ACHN (cell line): ENCODE results near the gene UPK1B.
A peak's percentile ranks its signal among the peaks of the same experiment; 100 is the strongest.

Experiments
- DNase-seq: peaks from one replicate; pipeline ENCODE4 v3.0.0-alpha.2; 2015
- in situ Hi-C: cut with HindIII; loops from 2 replicates; pipeline ENCODE4 v1.10.0; 2017; ENCODE audit warnings: low sequenced_read_pairs, low pct_ligation_motif_present, low pct_unique_long_range_greater_than_20kb

UPK1B gene

DNA sequence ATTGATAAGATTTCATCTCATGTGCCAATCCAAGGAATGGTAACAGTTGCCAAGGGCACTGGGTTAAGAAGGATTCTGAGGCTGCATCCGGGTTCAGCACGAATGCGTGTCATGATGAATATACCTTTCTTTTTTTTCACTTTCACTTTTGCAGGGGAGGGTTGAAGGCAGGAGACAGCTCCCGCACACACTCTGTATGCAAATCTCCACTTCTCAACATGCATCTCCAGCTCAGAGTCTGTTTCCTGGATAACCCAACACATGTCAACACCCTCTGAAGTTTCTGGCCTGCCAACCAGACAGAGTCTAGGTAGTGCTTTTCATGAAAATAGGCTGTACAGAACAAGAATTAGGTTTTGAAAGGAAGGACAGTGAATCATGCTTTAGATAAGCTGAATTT, 45.7 kb downstream of the UPK1B start:
- in situ Hi-C loops = no loop called here
- DNase-seq = no peak

DNA sequence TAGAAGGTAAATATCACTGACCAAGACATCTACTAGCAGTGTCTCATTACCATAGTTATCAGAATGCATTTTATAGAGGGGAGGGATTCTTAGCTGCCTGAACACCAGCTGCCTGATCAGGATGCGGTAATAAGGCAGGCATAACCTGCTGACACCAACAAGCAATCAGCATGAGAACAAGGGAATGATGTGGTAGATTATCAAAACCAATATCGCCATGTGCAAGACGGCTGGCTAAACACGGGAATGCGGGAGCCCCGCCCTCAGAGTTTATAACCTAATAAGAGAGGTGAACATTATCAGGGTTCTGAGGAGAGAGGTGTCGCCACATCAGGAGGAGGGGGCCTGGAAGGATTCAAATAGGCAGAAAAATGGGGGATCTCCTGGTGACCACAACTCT, 46.8 kb downstream of the UPK1B start:
- no peak for DNase-seq
- in situ Hi-C loops = no loop called here

DNA sequence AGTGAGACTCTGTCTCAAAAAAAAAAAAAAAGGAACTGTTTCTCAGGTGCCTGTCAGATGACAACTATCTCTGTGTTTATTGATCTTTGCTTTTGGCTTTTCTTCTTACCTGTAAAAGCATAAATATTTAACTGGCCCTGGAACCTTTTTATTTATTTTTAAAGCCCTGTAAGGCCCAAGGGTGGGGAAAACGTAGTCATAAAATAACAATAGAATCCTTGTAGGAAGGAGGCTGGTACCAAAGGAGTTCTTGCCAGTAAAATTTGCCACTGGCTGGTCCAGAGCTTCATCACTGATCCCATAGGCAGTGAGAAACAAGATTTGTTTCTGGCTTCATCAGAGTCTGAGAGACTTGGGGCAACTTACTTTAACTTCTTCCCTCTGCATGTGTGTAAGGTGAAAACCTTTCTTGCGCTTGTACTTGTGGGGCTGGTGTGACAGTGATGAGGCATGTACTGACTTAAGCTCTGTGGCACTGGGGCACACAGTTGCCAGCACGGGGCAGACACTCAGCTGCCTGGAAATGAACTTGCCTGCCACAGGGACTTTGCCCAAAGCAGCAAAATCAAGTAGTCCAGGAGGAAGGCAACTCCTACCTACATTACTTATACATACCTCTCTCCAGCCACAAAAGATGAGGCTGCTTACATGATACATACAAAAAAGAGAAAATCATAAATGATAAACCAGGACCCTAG, 47.7 kb downstream of the UPK1B start:
- in situ Hi-C loops = no loop called here
- DNase-seq = no peak

DNA sequence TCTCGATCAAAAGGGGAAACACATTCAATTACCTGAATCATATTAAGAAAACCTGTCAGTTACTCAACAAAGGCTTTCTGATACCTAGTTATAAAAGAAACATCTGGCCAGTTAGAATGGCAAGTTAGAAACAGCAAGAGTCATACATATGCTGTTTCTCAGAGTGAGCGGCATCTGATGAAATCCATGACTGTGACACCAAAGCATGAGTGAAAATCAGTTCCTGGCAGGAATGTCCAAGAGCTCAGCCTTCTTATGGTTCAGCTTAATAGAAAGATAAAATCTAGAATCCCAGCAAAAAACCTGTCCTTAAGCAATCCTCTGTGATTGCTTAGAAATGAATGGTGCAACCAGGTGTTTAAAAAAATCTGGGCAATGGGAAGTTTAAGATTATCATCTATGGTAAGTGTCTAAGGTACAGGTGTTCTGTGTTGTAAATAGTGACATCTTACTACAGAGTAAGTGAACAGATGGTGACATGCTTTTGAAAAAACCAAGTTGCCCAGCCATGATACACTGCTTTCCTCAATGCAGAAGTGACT, 48.5 kb downstream of the UPK1B start:
- in situ Hi-C loops = no loop called here
- DNase-seq = no peak

DNA sequence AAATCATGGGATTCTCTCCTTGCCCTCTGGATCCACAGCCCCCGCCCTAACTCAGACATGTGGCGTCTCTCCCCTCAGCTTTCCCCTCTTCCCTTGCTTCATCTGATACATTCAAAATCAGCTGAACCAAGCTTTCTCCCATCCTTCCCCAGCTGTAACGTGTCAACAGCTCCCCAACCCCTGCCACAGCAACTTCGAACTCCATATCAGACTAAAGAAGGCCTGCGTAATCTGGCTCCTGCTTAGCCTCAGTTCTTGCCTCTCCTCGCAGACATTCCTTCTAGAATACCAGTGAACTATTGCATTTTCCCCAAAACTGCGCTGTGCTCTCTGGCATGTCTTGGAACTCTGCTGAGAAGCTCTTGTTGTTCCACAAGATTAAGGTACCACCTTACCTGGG, 49.0 kb downstream of the UPK1B start:
- DNase-seq = no peak
- in situ Hi-C loops = no loop called here

DNA sequence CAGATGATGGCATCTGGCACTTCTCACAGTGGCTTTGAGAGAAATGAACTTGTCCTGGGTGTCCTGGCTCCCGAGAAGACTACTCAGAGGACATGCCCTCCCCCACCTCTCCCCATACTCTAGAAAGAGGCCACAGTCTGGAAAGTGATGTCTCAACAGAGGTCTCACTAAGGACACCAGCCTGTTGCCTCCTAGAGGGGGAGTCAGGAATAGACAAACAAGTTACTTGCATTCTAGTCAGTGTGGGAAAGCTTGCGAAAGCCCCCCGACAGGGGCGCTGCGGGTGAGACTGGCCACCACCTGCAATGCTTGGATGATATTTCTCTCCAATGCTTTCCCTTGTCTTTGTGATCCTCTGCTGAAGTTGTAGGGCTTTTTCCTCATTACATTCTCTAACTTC, 50.1 kb downstream of the UPK1B start:
- in situ Hi-C loops = no loop called here
- DNase-seq = no peak

DNA sequence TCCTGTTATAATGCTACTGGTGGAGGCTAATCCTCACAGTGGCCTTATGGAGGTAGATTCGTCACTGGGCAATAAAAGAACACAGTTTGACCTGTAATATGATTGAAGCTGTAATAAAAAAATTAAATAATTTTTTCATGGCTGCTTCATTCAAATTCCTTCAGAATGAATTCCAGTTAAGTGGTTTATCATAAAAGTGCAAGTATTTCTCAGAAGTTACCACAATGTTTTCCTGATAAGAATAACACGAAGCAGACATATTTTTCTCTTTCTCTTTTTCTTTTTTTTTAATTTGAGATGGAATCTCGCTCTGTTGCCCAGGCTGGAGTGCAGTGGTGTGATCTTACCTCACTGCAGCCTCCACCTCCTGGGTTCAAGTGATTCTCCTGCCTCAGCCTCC, 51.7 kb downstream of the UPK1B start:
- no peak for DNase-seq
- in situ Hi-C loops = no loop called here

DNA sequence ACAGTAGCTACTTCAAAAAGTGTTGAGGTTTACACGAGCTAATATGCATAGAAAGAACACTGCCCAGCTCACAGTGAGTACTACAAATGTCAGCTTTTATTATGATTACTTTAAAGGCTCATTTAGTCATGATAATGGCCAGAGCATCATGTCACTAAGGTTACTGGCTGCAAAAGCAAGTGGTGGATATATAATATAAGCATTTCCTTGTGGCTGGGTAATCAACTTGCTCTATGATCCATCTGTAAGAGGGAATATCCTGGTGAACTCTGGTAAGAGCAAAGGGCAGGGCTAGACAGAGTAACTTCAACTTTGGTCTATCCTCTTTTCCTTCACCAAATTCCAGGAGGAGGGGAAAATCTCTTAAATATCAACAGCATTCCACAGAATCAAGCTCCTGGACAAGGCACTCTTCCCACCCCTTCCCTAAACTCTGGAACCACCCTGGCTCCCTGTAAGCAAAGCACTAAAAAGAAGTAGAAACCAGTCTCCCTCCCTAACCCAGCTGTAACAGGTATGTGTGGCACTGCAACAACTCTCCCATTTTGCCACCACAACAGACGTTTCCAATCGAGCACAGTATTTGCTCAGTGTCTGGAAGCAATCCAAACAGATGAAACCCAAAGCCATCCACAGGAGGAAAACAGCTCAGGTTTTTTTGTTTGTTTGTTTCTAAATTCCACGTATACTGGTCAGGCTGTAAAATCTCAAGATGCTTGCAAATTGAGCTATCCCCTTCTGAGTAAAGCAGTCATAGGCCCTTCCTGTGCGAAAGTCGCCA, 53.9 kb downstream of the UPK1B start:
- in situ Hi-C loops = no loop called here
- DNase-seq = no peak

DNA sequence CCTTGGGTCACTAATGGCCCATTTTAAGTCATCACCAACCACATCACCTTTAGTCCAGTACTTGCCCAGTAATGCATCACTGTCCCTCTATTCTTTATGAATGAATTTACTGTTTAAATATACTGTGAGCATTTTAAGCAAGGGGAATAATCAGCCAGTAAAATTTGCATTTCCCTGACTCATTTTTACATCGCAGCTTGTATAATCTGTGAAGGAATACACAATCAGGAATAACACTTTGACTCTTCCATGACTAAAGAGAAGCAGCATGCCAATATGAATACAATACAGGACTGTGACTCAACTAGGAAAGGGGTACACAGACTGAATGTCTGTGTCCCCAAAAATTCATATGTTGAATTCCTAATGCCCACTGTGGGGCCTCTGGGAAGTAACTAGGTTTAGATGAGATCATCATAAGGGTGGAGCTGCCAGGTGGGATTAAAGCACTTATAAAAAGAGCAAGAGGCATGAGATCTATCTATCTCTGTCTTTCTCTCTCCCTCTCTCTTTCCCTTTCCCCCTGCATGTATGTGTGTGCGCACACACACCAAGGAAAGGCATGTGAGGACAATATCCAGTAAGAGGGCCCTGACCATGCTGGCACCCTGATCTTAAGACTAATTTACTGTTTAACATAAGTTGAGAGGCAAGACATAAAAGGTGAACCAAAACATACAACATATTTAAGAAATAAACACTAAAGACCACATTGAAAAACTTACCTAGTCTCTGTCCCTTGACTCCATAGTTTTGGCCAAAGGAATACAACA, 55.2 kb downstream of the UPK1B start:
- in situ Hi-C loops = no loop called here
- DNase-seq = no peak

DNA sequence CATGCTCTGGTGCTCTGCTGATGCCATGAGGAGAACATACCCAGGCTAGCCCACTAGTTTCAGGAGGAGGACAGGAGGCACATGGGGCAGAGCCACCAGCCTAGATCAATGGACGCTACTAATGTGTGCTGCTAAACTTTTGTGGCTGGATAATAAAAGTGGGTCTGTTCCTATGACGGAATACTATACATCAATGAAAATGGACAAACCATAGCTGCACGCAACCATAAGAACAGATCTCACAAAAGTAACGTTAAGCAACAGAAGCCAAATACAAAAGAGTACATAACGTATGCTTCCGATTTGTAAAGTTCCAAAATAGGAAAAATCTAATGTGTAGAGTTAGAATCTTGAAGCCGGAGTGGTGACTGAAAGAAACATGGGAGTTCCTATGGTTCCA, 55.8 kb downstream of the UPK1B start:
- no peak for DNase-seq
- in situ Hi-C loops = no loop called here

DNA sequence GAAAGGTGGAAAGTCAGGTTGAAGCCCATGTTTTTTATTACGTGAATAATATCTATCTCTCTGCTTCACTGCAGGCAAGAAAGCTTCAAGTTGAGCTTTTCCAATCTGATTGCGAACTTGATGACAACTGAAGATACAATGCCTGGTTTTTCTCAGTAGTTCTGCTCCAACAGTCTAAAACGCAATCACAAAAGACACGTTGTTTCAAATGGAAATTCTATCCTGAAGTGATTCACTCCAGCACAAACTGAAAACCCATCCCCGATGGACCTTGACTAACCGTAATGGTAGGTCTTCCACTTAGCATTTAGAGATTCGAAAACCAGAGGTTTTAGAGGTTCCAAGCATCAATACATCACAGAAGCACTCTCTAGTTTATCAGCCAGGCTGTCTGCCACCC, 56.7 kb downstream of the UPK1B start:
- no peak for DNase-seq
- in situ Hi-C loops = no loop called here

DNA sequence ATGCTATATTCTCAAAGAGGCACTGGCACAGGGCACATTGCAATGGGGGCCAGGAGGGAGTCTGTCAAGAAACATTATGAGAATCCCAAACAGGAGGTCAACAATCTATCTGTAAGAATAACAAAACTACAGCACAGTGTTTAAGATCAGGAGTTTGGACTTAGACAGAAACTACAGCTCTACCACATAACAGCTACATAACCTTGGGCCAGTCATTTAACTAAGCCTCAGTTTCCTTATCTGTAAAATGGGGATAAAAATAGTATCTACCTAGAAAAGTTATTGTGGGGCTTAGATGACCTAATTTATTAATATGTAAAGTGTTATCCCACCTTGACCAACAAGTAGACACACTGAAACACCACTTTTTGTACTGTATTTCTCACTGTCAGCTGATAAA, 57.3 kb downstream of the UPK1B start:
- in situ Hi-C loops = no loop called here
- no peak for DNase-seq

DNA sequence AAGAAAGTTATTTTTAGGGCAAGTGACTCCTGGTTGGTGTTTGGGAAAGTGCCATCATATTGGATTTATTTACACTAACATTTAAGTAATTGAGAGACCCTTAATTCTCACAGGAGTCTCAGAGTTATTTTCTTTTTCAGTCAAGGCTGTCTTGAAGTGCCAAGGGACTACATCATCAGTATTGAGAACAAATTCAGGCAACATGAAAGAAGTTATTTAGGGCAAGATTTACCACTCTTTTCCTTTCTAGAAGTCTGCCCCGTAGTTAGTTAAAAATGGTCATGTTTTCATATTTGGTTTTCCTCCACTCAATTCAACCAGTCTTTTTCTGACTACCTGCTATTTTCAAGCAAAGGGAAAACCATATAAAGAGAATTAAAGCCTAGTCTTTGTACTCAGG, 61.2 kb downstream of the UPK1B start:
- in situ Hi-C loops = no loop called here
- no peak for DNase-seq

DNA sequence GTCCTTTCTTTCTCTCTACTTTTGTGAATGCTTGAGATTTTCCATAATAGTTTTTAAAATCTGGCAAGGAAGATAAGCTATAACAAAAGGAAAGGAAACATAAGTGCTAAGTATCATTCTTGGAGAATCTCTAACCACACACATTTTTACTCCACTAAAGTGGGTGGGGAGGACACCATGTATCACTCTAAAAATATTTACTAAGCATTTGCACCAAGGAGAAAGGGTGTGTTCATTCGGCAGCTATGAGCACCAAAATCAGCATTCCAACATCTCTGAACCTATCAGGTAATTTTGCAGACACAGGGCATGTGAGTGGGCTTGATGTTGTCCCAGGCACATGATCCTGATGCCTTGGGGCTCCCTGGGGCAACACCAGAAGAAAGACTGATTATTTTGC, 61.8 kb downstream of the UPK1B start:
- no peak for DNase-seq
- in situ Hi-C loops = no loop called here

DNA sequence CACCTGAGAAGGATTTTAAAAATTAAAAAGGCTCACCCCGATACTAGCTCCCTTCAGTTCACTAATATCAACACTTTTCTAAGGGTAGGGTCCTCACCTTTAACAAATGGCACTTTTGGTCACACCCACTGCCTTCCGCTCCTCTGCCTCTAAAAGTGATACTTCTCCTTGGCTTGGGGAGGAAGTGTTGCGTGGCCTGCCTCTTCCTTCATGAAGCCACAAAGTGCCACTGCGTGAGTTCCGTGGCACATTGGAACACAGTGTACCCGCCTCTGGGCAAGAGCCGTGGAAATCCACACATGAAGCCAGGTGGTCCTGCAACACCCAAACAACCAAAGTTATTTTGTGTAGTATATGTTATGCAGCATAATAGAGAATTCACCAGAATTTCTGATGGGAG, 63.4 kb downstream of the UPK1B start:
- in situ Hi-C loops = no loop called here
- DNase-seq = no peak

DNA sequence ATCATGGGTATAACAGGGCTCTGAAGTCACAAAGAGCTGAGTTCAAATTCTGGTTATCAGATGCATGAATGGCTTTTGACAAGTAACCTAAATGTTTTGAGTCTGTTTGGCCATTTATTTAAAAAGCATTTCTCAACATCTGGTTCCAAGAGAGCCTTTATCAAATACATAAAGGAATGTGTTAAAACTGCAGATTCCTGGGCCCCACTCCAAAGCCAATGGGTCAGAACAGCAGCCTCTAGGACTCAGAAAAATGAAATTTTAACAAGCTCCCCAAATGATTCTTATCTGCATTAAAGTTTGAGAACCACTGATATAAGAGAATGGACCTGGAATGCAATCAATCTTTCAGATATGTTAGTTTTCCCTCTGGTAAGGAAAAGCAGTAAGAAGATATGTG, 63.9 kb downstream of the UPK1B start:
- DNase-seq = no peak
- in situ Hi-C loops = no loop called here

DNA sequence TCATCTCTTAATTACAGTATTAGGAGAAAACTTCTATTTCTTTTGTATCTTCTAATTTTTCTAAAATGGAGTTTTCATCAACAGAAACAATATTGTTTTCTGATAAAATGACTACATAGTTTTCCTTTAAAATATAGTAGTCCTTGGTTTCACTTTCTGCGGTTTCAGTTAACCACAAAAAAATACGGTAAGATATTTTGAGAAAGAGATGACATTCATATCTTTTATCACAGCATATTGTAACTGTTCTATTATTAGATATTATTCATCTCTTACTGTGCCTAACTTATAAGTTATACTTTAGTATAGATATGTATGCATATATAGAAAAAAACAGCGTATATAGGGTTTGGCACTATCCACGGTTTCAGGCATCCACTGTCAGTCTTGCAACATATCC, 65.0 kb downstream of the UPK1B start:
- no peak for DNase-seq
- in situ Hi-C loops = no loop called here

DNA sequence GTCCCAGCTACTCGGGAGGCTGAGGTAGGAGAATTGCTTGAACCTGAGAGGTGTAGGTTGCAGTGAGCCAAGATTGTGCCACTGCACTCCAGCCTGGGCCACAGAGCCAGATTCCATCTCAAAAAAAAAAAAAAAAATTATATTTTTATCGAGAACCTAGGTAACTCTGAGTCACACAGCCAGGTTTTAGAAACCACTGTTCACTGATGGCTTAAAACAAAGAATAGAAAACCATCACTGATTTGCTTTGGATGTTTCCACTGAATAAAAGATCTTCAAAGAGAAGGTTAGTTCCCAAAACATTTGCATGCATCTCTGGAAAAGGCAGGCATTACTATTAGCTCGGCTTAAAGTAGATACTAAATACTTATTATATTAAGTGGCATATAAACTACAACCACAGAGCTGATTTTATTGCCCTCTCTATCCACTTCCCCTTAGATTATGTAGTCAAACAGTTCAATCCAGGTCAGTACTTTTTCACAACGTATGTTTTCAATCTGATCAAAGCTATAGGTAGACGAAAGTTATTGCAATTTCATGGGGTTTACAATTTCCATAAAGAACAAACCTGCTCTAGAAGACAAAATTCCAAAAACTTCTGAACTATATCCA, 65.9 kb downstream of the UPK1B start:
- in situ Hi-C loops = no loop called here
- no peak for DNase-seq

DNA sequence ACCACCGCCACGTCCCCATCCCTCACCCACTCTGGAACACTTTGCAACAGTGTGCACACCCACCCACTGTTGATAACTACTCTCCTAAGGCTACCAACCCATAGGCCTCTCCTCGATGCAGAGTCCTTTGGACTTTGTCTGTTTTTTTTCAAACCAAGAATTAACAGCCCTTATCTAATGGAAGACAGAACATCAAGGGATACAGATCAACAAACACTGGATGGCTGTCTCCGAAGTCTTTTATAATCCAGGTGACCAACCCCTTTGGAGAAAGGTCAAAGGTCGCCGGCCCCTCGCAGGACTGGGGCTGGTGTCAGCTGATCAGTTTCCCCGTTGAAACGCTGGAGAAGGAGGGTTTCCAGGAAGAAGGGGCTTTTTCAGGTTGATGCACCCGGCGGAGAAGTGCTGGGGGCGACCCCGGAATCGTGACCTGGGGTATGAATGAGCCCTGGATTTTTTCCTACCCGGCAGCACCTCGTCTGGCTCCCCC, 66.7 kb downstream of the UPK1B start:
- in situ Hi-C loops = no loop called here
- DNase-seq = peak; percentile 10
